Neural cell (in vitro differentiated cells): ENCODE results near the gene E2F4. TPM values are rescaled to one million over a fixed set of nuclear protein-coding genes. Genes with fewer than 3 reads are reported as not detected.

Source experiments
- H2AFZ ChIP-seq: fragments of 200-600, 300-800 bp; sonication (generic), shearing (Covaris generic); 2 replicates; pipeline ENCODE4 v1.6.0; 2014; ENCODE audit warnings: low read depth, mild to moderate bottlenecking, antibody characterized with exemption, low read length, moderate library complexity
- H3F3A ChIP-seq: fragments of 200-600 bp; shearing (Covaris generic); 2 replicates; pipeline ENCODE4 v1.6.1; 2016; ENCODE audit warnings: mild to moderate bottlenecking, moderate library complexity, mixed read lengths, antibody characterized with exemption, low read length; ENCODE audit not compliant: insufficient read depth, poor library complexity, severe bottlenecking
- H3K27ac ChIP-seq: fragments of 200-600, 300-800 bp; sonication (generic), shearing (Covaris generic); 2 replicates; pipeline ENCODE4 v1.5.1; 2014; ENCODE audit warnings: mild to moderate bottlenecking, low read length, moderate library complexity
- H3K27me3 ChIP-seq: fragments of 300-800, 200-600 bp; sonication (generic), shearing (Covaris generic); 2 replicates; pipeline ENCODE4 v1.6.0; 2014; ENCODE audit warnings: mild to moderate bottlenecking, low read depth, low read length, moderate library complexity; ENCODE audit not compliant: insufficient read depth
- H3K36me3 ChIP-seq: fragments of 300-800, 200-600 bp; sonication (generic), shearing (Covaris generic); 2 replicates; pipeline ENCODE4 v1.5.1; 2014; ENCODE audit warnings: mild to moderate bottlenecking, antibody characterized with exemption, low read length, moderate library complexity; ENCODE audit not compliant: insufficient read depth
- H3K4me2 ChIP-seq: fragments of 300-800, 200-600 bp; sonication (generic), shearing (Covaris generic); 2 replicates; pipeline ENCODE4 v1.6.0; 2014; ENCODE audit warnings: mild to moderate bottlenecking, low read length
- H3K4me3 ChIP-seq: fragments of 300-800, 200-600 bp; sonication (generic), shearing (Covaris generic); 2 replicates; pipeline ENCODE4 v1.5.1; 2014; ENCODE audit warnings: mild to moderate bottlenecking, low read length, moderate library complexity
- H3K79me2 ChIP-seq: fragments of 200-600 bp; shearing (Covaris generic); replicated peaks from 2 replicates; pipeline ENCODE4 v1.6.0; 2014; ENCODE audit warnings: mild to moderate bottlenecking, low read length, moderate library complexity; ENCODE audit not compliant: insufficient read depth
- H3K9ac ChIP-seq: fragments of 300-800, 200-600 bp; sonication (generic), shearing (Covaris generic); 2 replicates; pipeline ENCODE4 v1.6.1; 2016; ENCODE audit warnings: mild to moderate bottlenecking, low read length, mixed read lengths
- H3K9me2 ChIP-seq: fragments of 200-600 bp; shearing (Covaris generic); 2 replicates; pipeline ENCODE4 v1.6.1; 2016; ENCODE audit warnings: mild to moderate bottlenecking, low read length, mixed read lengths; ENCODE audit not compliant: insufficient read depth
- H3K9me3 ChIP-seq: fragments of 200-600, 300-800 bp; sonication (generic), shearing (Covaris generic); 2 replicates; pipeline ENCODE4 v1.6.1; 2016; ENCODE audit warnings: mild to moderate bottlenecking, mixed run types, low read length, moderate library complexity, mixed read lengths
- H4K20me1 ChIP-seq: fragments of 200-600 bp; shearing (Covaris generic); 2 replicates; pipeline ENCODE4 v1.6.1; 2016; ENCODE audit warnings: mild to moderate bottlenecking, mixed run types; ENCODE audit not compliant: insufficient read depth
- CTCF ChIP-seq: fragments of 450-650 bp; IDR thresholded peaks from 2 replicates; pipeline ENCODE4 v1.5.1; 2014; ENCODE audit warnings: antibody characterized with exemption, mild to moderate bottlenecking, moderate library complexity; ENCODE audit not compliant: poor library complexity, severe bottlenecking
- EP300 ChIP-seq: fragments of 450-650 bp; conservative IDR thresholded peaks from 2 replicates; pipeline ENCODE4 v1.6.1; 2014; ENCODE audit warnings: antibody characterized with exemption, mild to moderate bottlenecking, moderate library complexity; ENCODE audit not compliant: poor library complexity, severe bottlenecking
- EZH2 ChIP-seq: fragments of 200-600, 300-800 bp; shearing (Covaris generic), sonication (generic); IDR thresholded peaks from 2 replicates; pipeline ENCODE4 v1.6.1; 2014; ENCODE audit warnings: antibody characterized with exemption, low read length, borderline replicate concordance, mild to moderate bottlenecking; ENCODE audit not compliant: insufficient read depth, poor library complexity, severe bottlenecking
- MXI1 ChIP-seq: fragments of 450-650 bp; conservative IDR thresholded peaks from 2 replicates; pipeline ENCODE4 v1.6.1; 2014; ENCODE audit warnings: antibody characterized with exemption, mild to moderate bottlenecking; ENCODE audit not compliant: poor library complexity, severe bottlenecking
- POLR2AphosphoS5 ChIP-seq: IDR thresholded peaks from 2 replicates; pipeline ENCODE4 v1.6.1; 2012
- RAD21 ChIP-seq: fragments of 450-650 bp; conservative IDR thresholded peaks from 2 replicates; pipeline ENCODE4 v1.6.1; 2014; ENCODE audit warnings: antibody characterized with exemption, mild to moderate bottlenecking, moderate library complexity
- REST ChIP-seq: IDR thresholded peaks from 2 replicates; pipeline ENCODE4 v1.6.1; 2012; ENCODE audit warnings: borderline replicate concordance
- SMC3 ChIP-seq: fragments of 450-650 bp; conservative IDR thresholded peaks from 2 replicates; pipeline ENCODE4 v1.6.1; 2014; ENCODE audit warnings: antibody characterized with exemption, mild to moderate bottlenecking, moderate library complexity; ENCODE audit not compliant: poor library complexity
- TAF1 ChIP-seq: IDR thresholded peaks from 2 replicates; pipeline ENCODE4 v1.6.1; 2012; ENCODE audit warnings: low read depth
- polyA plus RNA-seq: library from polyadenylated mRNA; depleted of rRNA; stranded (reverse); fragments of >200 nt; gene quantifications from 2 replicates; pipeline ENCODE4 v1.2.3, GENCODE V29; 2014

E2F4 gene
- polyA plus RNA-seq, 1 donor from 2014 or later: 112 TPM

GRCh38 chr16:67176662-67177061 lies 15.3 kb upstream of the E2F4 start:
- no peaks in the 10 kb centered on the region for H3K36me3 ChIP-seq
- H3K9ac ChIP-seq: no peak overlapping the region
- H3K27me3 ChIP-seq: peaks cover 58% of the 10 kb centered on the region
- TF ChIP-seq MXI1 (no peak), REST (no peak), POLR2AphosphoS5 (no peak), TAF1 (no peak), CTCF (no peak), RAD21 (no peak), SMC3 (no peak), EP300 (no peak), EZH2 (no peak)
- no peaks in the 10 kb centered on the region for H3K9me2 ChIP-seq
- H3K9me3 ChIP-seq: no peaks in the 10 kb centered on the region
- H2AFZ ChIP-seq: no peak overlapping the region
- H3F3A ChIP-seq: no peaks in the 10 kb centered on the region
- H4K20me1 ChIP-seq: peaks cover 20% of the 10 kb centered on the region
- H3K27ac ChIP-seq: no peak overlapping the region
- H3K79me2 ChIP-seq: peaks cover 9% of the 10 kb centered on the region
- H3K4me2 ChIP-seq: no peak overlapping the region
- no peak overlapping the region for H3K4me3 ChIP-seq

GRCh38 chr16:67177743-67178699 lies 13.9 kb upstream of the E2F4 start:
- H3F3A ChIP-seq: no peaks in the 10 kb centered on the region
- no peaks in the 10 kb centered on the region for H3K9me3 ChIP-seq
- peaks cover 21% of the 10 kb centered on the region for H3K79me2 ChIP-seq
- no peak overlapping the region for H3K4me2 ChIP-seq
- H3K36me3 ChIP-seq: no peaks in the 10 kb centered on the region
- peak; percentile 18 for TF ChIP-seq POLR2AphosphoS5
- TF ChIP-seq CTCF: no peak
- H3K27me3 ChIP-seq: peaks cover 48% of the 10 kb centered on the region
- no peak overlapping the region for H3K27ac ChIP-seq
- H2AFZ ChIP-seq: no peak overlapping the region
- no peaks in the 10 kb centered on the region for H3K9me2 ChIP-seq
- H3K9ac ChIP-seq: no peak overlapping the region
- H4K20me1 ChIP-seq: peaks cover 20% of the 10 kb centered on the region
- peak overlapping the region; percentile 59 for H3K4me3 ChIP-seq
